Left lung (tissue), 10 donors: ENCODE measurements around the gene TMEM204. TPM values are rescaled to one million over a fixed set of nuclear protein-coding genes. Genes with fewer than 3 reads are reported as not detected.
A peak's percentile ranks its signal among the peaks of the same experiment; 100 is the strongest.

Source experiments
- ATAC-seq: fragments of 200-7000 bp; cut with Tn5 transposase; one replicate; pipeline ENCODE4 v1.9.1; 2020; ENCODE audit warnings: moderate library complexity
- DNase-seq, 4 donors: peaks; one replicate each; pipeline ENCODE4 v3.0.0-alpha.2; 2013 to 2020
- H3K27ac ChIP-seq, 2 donors: fragments of 200-600 bp; sonication (generic) in 1 of 2; one replicate each; pipeline versions ENCODE4 v1.5.0 to v1.8.0; 2020 to 2021
- H3K27me3 ChIP-seq, 2 donors: fragments of 200-600 bp; sonication (generic) in 1 of 2; one replicate each; pipeline versions ENCODE4 v1.5.0 to v1.8.0; 2020 to 2021
- H3K36me3 ChIP-seq, 2 donors: fragments of 200-600 bp; sonication (generic) in 1 of 2; one replicate each; pipeline versions ENCODE4 v1.5.0 to v1.8.0; 2020 to 2021
- H3K4me1 ChIP-seq, 2 donors: fragments of 200-600 bp; one replicate each; pipeline ENCODE4 v1.8.0; 2021
- H3K4me3 ChIP-seq, 2 donors: fragments of 200-600 bp; sonication (generic) in 1 of 2; one replicate each; pipeline versions ENCODE4 v1.5.0 to v1.8.0; 2020 to 2021; ENCODE audit warnings: mild to moderate bottlenecking in 1 of 2
- H3K9me3 ChIP-seq, 2 donors: fragments of 200-600 bp; sonication (generic) in 1 of 2; one replicate each; pipeline versions ENCODE4 v1.5.0 to v1.8.0; 2020 to 2021
- intact Hi-C, 2 donors: fragments of 100-400 bp; cut with DNase I; formaldehyde crosslinking; loops; one replicate each; pipeline versions ENCODE4 v1.11.2 to v1.14.2; 2022
- polyA plus RNA-seq, 6 donors: library from polyadenylated mRNA; unstranded; fragments of 120-200 nt; gene quantifications; one replicate each; pipeline ENCODE4 v1.2.1, GENCODE V29; 2013; ENCODE audit not compliant: insufficient read length in 6 of 6
- total RNA-seq, 2 donors: library from RNA; stranded (reverse); fragmentation: NEBNext Ultra II Directional; extraction: Animal tissue kit (Norgen Biotek cat#: 25700); gene quantifications; one replicate each; pipeline ENCODE4 v1.2.1, GENCODE V29; 2021
- TF ChIP-seq, protein P1 (sequence below), 2 donors: fragments of 200-600 bp; sonication (generic) in 1 of 2; IDR thresholded peaks; one replicate each; pipeline versions ENCODE4 v1.5.0 to v1.8.0; 2021; ENCODE audit warnings: antibody characterized with exemption in 2 of 2
- donor health status: DM: no; HTN: yes; CAD: no.
- donor health status: DM: no; HTN: no; CAD: no.

TMEM204 gene
- total and polyA plus RNA-seq, 8 donors, result 15.4 to 28.7 (median 19.8) TPM

DNA sequence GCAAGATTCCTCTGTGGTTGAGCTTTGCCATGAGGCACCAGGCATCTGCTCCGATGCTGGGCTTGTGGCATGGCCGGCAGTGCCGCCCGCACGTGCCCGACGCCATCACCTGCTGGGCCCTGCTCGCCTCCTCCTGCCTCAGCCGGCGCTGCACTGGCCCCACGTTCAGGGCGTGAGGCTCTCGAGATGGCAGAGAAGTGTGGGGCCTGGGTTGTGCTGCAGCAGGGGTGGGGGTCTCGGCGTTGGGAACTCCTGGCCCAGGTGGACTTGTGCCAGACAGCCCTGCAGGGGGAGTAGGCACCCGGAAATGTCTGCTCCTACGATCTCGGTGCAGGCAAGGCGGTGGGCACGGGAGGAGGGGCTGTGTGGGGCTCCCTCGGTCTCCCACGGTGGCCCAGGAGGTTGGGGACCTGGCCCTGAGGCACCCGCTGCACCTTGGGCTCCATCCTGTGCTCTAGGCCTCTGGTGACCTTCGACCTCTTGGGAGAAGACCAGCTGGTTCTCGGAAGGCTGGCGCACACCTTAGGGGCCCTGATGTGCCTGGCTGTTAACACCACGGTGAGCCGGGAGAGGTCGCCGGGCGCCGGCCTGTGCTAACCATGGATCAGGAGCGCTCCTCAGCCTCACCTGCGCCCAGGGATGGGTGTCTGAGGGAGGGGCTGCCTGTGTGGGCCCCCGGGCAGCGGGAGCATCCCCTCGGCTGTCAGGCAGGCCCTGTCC is 26.8 kb upstream of the TMEM204 start:
- intact Hi-C loops, result no loop called here
- H3K27me3 ChIP-seq, result no peaks in the 10 kb centered on the region
- ATAC-seq (no peak), DNase-seq (no peak)
- TF ChIP-seq, protein P1, sequence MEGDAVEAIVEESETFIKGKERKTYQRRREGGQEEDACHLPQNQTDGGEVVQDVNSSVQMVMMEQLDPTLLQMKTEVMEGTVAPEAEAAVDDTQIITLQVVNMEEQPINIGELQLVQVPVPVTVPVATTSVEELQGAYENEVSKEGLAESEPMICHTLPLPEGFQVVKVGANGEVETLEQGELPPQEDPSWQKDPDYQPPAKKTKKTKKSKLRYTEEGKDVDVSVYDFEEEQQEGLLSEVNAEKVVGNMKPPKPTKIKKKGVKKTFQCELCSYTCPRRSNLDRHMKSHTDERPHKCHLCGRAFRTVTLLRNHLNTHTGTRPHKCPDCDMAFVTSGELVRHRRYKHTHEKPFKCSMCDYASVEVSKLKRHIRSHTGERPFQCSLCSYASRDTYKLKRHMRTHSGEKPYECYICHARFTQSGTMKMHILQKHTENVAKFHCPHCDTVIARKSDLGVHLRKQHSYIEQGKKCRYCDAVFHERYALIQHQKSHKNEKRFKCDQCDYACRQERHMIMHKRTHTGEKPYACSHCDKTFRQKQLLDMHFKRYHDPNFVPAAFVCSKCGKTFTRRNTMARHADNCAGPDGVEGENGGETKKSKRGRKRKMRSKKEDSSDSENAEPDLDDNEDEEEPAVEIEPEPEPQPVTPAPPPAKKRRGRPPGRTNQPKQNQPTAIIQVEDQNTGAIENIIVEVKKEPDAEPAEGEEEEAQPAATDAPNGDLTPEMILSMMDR (IDR thresholded peaks at IDR 0.05), result no peak
- no peaks in the 10 kb centered on the region for H3K9me3 ChIP-seq
- peaks cover 0 to 6% of the 10 kb centered on the region in 2 donors for H3K4me1 ChIP-seq
- H3K4me3 ChIP-seq, result no peak overlapping the region
- no peak overlapping the region for H3K27ac ChIP-seq
- peaks cover 0 to 78% of the 10 kb centered on the region in 2 donors for H3K36me3 ChIP-seq

DNA sequence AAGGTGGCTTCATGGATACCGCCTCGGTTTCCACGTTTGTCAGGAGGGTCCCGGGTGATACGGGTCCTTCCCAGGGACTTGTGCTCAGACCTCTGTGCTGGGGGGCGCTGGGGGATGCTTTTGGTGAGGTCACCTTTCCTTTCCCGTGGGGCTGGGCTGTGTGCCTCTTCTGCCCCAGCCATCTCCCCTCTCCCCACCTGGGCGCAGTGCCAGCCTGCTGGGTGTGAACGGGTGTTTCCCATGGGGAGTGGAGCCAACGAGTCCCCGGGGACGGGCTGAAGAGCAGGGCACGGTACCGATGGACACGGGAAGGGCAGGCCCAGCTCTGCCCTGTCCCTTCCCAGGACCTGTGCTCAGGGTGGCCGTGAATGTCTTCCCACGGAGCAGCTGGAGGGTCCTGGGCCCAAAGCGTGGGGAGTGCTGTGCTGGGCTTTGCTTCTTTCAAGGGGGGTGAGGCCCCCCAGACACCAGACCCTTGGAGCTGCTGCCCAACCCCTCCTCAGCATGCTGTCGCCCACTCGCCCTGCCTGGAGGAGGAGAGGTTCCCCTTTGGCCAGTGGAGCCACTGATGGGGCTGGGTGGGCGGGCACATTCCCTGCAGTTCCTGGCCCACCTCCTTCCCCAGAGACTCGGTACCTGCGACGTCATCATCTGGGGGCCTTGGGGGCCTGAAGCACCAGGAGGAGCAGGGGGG is 24.8 kb upstream of the TMEM204 start:
- intact Hi-C loops, result no loop called here
- no peaks in the 10 kb centered on the region for H3K27me3 ChIP-seq
- TF ChIP-seq, protein P1 (IDR thresholded peaks at IDR 0.05), result no peak

DNA sequence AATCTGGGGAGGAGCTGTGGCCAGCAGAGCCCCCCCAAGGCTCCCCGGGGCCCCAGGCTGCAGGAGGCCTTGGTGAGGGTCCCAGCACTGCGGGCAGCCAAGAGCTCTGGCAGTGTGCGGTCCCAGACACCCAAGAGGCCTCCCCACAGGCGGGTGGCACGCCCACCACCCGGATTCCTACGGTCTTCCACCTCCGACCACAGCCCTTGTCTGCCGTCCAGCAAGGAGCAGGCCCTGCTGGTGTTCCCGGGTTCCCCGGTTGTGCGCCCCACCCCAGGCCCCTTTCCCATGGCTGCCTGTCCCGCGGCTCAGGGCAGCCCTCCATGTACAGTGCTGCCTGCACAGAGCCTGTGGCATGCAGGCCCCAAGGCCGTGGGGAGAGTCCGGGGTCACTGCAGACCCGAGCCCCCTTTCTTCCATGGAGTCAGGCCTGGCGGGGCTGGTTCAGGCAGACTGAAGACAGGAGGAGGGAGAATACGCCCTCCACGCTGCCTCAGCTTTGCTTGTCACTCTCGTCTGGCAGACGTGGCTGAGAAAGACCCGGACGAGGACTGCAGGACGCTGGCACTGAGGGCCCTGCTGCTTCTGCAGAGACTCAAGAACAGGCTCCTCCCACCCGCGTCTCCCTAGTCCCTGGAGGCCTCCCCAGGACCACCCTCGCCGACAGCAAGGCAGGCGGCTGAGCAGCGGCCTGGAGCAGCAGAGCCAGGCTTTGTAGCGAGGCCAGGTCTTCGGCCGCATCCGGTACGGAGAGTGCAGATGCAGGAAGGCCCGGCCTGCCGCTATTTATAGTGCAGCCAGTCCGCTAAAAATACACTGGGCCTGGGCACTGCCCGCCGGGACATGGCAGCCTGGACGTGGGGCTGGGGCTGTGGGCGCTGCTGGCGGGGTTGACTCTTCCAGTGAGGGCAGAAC is 23.9 kb upstream of the TMEM204 start:
- no peak for DNase-seq
- peaks cover 0 to 57% of the 10 kb centered on the region in 2 donors for H3K36me3 ChIP-seq

More for the DNA sequence above, 24.8 kb upstream of the TMEM204 start:
- ATAC-seq, result no peak
- no peak for DNase-seq
- Histone ChIP-seq H3K36me3 (peaks cover 0 to 58% of the 10 kb centered on the region in 2 donors), H3K4me3 (no peak overlapping the region), H3K4me1 (peaks cover 0 to 6% of the 10 kb centered on the region in 2 donors), H3K27ac (peak overlapping the region; percentile 47 to 57), H3K9me3 (no peaks in the 10 kb centered on the region)

DNA sequence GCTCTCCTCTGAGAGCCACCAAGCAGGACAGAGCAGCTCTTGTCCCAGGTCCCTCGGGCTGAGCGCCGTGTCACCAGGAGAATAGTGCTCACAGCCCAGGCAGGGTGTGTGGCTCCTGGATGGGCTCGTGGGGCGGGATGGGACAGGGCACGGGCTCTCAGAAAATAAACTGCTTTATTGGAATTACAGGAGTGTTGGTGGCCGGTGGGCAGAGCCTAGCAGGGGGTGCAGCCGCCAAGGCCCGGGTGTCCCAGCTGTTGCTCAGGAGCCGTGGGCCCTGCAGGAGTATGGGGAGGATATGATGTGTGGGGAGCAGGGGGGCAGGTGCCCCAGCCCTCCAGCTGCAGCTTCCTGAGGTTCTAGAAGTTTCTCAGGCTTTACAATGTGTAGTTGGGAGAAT is 23.2 kb upstream of the TMEM204 start:
- TF ChIP-seq, protein P1 (IDR thresholded peaks at IDR 0.05), result no peak
- Histone ChIP-seq H3K27ac (peak overlapping the region; percentile 57), H3K27me3 (no peaks in the 10 kb centered on the region), H3K36me3 (peaks cover 0 to 50% of the 10 kb centered on the region in 2 donors), H3K9me3 (peaks cover 0 to 8% of the 10 kb centered on the region in 2 donors), H3K4me1 (peaks cover 0 to 6% of the 10 kb centered on the region in 2 donors), H3K4me3 (no peak overlapping the region)
- intact Hi-C loops, result no loop called here
- DNase-seq, result no peak
- ATAC-seq, result no peak

More for the DNA sequence above, 23.9 kb upstream of the TMEM204 start:
- ATAC-seq, result peak; percentile 12
- no peaks in the 10 kb centered on the region for H3K27me3 ChIP-seq
- H3K27ac ChIP-seq, result peak overlapping the region; percentile 57
- H3K9me3 ChIP-seq, result peaks cover 0 to 5% of the 10 kb centered on the region in 2 donors
- peaks cover 0 to 6% of the 10 kb centered on the region in 2 donors for H3K4me1 ChIP-seq
- TF ChIP-seq, protein P1 (IDR thresholded peaks at IDR 0.05), result no peak
- H3K4me3 ChIP-seq, result no peak overlapping the region
- intact Hi-C loops, result no loop called here
